Measurements from ENCODE around the gene HAAO. TPM values are rescaled to one million over a fixed set of nuclear protein-coding genes. Genes with fewer than 3 reads are reported as not detected.

Gene HAAO
- total RNA-seq, 1 donor from 2014 or later = 6.1 TPM

GRCh38 chr2:42829671-42830440, 37.5 kb upstream of the HAAO start:
- ATAC-seq (no peak), DNase-seq (no peak)
- intact Hi-C loops (cut with DNase I) = no loop called here
- Histone ChIP-seq H3K27ac (no peak overlapping the region), H3K27me3 (ENCODE audit: low read depth) (no peaks in the 10 kb centered on the region), H3K4me3 (no peak overlapping the region), H3K4me1 (peaks cover 28% of the 10 kb centered on the region), H3K36me3 (no peaks in the 10 kb centered on the region), H3K9me3 (no peaks in the 10 kb centered on the region)
- no peak for TF ChIP-seq CTCF (IDR thresholded peaks at IDR 0.05)

- Histone ChIP-seq H3K36me3 (no peaks in the 10 kb centered on the region), H3K27ac (no peak overlapping the region), H3K4me3 (no peak overlapping the region), H3K27me3 (ENCODE audit: low read depth) (no peaks in the 10 kb centered on the region), H3K4me1 (peaks cover 28% of the 10 kb centered on the region), H3K9me3 (no peaks in the 10 kb centered on the region)
- DNase-seq (peak; percentile 80), ATAC-seq (peak; percentile 93 to 94)
- peak; percentile 93 for TF ChIP-seq CTCF (IDR thresholded peaks at IDR 0.05)
- intact Hi-C loops (cut with DNase I) = no loop called here
These were observed 36.4 kb upstream of the HAAO start for GRCh38 chr2:42828487-42829425.

- H3K4me3 ChIP-seq = peak overlapping the region; percentile 39
- H3K36me3 ChIP-seq = no peaks in the 10 kb centered on the region
- intact Hi-C loops (cut with DNase I) = no loop called here
- peak; percentile 97 for TF ChIP-seq CTCF (IDR thresholded peaks at IDR 0.05)
- no peak overlapping the region for H3K27ac ChIP-seq
- no peaks in the 10 kb centered on the region for H3K9me3 ChIP-seq
- DNase-seq = peak; percentile 94
- H3K27me3 ChIP-seq (ENCODE audit: low read depth) = no peaks in the 10 kb centered on the region
- peaks cover 28% of the 10 kb centered on the region for H3K4me1 ChIP-seq
- ATAC-seq = peak; percentile 96
These were observed 35.5 kb upstream of the HAAO start for GRCh38 chr2:42827647-42828486.

GRCh38 chr2:42826231-42826630, 33.8 kb upstream of the HAAO start:
- H3K4me1 ChIP-seq = peaks cover 28% of the 10 kb centered on the region
- no peak overlapping the region for H3K4me3 ChIP-seq
- H3K36me3 ChIP-seq = no peaks in the 10 kb centered on the region
- ATAC-seq (no peak), DNase-seq (no peak)
- no peak overlapping the region for H3K27ac ChIP-seq
- no peak for TF ChIP-seq CTCF (IDR thresholded peaks at IDR 0.05)
- intact Hi-C loops (cut with DNase I) = no loop called here
- H3K27me3 ChIP-seq (ENCODE audit: low read depth) = no peaks in the 10 kb centered on the region
- H3K9me3 ChIP-seq = no peaks in the 10 kb centered on the region

GRCh38 chr2:42824454-42824807, 32.0 kb upstream of the HAAO start:
- no peak for TF ChIP-seq CTCF (IDR thresholded peaks at IDR 0.05)
- H3K4me3 ChIP-seq = no peak overlapping the region
- ATAC-seq (no peak), DNase-seq (no peak)
- no peaks in the 10 kb centered on the region for H3K36me3 ChIP-seq
- H3K27me3 ChIP-seq (ENCODE audit: low read depth) = no peaks in the 10 kb centered on the region
- peaks cover 21% of the 10 kb centered on the region for H3K4me1 ChIP-seq
- no peak overlapping the region for H3K27ac ChIP-seq
- H3K9me3 ChIP-seq = no peaks in the 10 kb centered on the region
- intact Hi-C loops (cut with DNase I) = no loop called here
